ENCODE data around the gene ATG9A.

DNA sequence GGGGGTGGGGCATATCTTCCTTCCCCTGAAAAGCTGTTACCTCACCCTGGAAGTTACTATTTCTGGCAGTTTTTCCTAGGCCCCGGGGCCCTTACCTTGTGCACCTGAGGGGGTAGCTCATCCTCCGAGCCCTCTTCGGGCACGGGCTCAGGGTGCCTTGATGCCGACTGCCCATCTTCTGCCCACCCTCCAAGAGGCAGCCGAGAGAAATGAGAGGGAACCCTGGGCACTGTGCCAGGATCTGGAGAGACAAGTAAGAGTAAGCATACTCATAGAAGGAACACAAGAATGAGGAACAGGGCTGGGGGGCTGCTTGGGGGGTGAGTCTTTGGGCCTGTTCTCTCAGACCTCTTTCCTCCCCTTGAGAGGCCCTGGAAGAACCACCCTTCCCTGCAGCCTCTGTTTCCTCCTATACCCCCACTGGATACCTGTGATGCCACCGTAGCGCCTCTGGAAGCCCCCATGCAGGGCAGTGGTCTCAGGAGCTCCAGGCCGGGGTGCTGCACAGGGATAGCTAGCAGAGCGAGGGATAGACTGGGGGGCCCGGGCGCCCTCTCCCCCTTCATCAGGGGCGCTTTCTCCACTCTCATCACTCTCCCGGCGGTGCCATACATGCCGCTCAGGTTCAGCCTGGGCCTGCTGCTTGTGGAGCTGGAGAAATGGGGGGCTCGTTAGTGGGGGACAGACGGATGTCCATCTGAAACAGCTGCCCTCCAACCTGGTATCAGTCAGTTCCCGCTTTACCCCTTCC lies 8.6 kb downstream of the ATG9A start:
- TF ChIP-seq, protein P1, sequence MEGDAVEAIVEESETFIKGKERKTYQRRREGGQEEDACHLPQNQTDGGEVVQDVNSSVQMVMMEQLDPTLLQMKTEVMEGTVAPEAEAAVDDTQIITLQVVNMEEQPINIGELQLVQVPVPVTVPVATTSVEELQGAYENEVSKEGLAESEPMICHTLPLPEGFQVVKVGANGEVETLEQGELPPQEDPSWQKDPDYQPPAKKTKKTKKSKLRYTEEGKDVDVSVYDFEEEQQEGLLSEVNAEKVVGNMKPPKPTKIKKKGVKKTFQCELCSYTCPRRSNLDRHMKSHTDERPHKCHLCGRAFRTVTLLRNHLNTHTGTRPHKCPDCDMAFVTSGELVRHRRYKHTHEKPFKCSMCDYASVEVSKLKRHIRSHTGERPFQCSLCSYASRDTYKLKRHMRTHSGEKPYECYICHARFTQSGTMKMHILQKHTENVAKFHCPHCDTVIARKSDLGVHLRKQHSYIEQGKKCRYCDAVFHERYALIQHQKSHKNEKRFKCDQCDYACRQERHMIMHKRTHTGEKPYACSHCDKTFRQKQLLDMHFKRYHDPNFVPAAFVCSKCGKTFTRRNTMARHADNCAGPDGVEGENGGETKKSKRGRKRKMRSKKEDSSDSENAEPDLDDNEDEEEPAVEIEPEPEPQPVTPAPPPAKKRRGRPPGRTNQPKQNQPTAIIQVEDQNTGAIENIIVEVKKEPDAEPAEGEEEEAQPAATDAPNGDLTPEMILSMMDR (IDR thresholded peaks at IDR 0.05), result no peak
- no peak for TF ChIP-seq POLR2A (IDR thresholded peaks at IDR 0.05)
